SHP77 treated with DMSO at 0.1 percent for 48 hours (cell line): Measurements from ENCODE around the gene CASS4.

Experiments used
- DNase-seq: peaks from one replicate; lab custom pipeline; 2025; lab: John Stamatoyannopoulos, UW

CASS4 gene

DNA sequence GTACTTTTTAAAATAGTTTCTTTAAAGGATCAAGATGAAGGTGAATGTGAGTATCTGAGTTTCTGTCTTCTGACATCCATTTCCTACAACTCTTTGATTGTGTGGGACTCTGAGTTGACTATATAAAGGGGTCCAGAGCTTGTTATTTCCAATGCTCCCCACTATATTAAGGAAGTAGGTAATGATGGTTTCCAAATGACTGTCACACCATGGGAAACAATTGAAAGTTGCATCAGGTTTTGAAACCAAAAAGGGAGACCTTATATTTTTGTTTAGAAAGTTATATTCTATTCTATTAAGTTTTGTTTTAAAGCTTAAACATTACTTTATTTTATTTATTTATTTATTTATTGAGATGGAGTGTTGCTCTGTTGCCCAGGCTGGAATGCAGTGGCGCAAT, 11.2 kb downstream of the CASS4 start:
- DNase-seq, result no peak

DNA sequence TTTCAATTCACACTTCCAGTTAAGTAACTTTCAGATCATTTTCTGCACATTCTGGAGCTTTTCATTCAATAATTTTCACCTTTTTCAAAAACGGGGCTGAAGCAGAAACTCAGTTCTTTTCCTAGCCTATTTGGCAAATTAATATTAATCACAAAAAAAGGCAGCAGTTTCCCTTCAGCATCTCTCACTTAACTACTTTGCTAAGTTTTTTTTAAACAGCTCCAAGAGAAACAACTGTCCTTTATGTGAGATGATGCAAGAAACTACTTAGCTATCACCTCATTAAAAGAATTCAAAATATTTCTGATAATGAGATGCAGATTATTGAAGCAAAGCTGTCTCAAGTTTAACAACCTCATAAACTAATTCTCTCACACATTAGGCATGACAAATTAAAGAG, 11.8 kb downstream of the CASS4 start:
- DNase-seq, result no peak

- DNase-seq, result no peak
These were observed 12.9 kb downstream of the CASS4 start for GRCh38 chr20:56424931-56425330.

- DNase-seq, result no peak
These were observed 14.0 kb downstream of the CASS4 start for GRCh38 chr20:56426026-56426425.

GRCh38 chr20:56426926-56427325, 14.9 kb downstream of the CASS4 start:
- DNase-seq, result no peak

DNA sequence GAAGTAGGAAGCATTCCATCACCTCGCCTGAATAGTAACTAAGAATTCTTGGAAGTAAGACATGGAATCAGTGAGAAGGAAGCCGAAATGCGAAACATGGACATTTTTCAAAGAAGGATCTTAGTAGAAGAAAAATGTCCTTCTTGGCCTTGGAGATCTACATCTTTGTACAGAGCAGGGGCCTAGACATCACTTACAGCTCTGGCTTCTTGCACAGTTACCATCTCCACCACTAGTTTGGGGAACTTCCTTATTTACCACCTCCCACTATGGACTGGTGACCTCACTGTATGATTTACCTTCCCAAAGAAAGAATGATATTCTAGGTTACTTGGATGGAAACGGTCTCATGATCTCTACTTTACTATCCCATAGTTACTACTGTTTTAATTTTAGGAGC, 15.7 kb downstream of the CASS4 start:
- DNase-seq, result no peak

GRCh38 chr20:56428410-56428809, 16.4 kb downstream of the CASS4 start:
- DNase-seq, result no peak

- DNase-seq, result no peak
These were observed 16.8 kb downstream of the CASS4 start for GRCh38 chr20:56428881-56429280.

DNA sequence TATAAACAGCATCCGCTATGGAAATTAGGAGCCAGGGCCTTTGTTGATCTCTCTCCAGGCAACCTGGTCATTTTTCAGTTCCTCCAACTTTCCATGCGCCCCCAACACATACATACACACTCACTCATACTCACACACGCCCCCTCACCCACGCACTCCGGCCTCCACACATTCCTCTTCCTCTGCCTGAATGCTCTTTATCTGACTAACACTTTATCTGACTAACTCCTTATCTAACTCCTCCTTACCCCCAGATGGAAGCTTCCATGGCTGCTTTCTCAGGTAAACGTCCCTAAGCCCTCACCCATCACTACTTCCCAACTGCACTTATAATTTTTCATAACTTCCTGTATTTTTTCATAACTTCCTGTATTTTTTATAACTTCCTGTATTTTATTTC, 17.4 kb downstream of the CASS4 start:
- DNase-seq, result no peak

GRCh38 chr20:56429941-56430340, 17.9 kb downstream of the CASS4 start:
- no peak for DNase-seq

GRCh38 chr20:56430461-56430860, 18.4 kb downstream of the CASS4 start:
- no peak for DNase-seq

GRCh38 chr20:56430957-56431356, 18.9 kb downstream of the CASS4 start:
- no peak for DNase-seq

DNA sequence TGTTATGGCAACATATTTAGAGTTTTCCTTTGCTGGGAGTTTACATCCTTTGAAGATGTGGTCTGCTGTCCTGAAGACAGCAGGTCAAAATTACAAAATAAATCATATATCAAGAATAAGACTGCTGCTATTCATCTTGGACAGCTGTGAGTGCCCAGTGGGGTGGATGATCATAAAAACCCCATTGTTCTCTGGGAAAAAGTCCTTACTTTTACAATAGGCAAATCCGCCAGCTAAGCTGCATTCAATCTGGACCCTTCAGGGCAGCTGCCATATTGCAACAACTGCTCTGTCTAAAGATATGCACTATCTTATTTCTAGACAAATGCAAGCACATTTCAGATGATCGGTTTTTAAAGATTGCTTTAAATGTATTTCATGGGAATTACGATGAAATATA, 19.4 kb downstream of the CASS4 start:
- DNase-seq, result no peak

GRCh38 chr20:56433221-56433879, 21.3 kb downstream of the CASS4 start:
- DNase-seq, result no peak

- DNase-seq, result no peak
These were observed 21.8 kb downstream of the CASS4 start for GRCh38 chr20:56433880-56434255.

- DNase-seq, result no peak
These were observed 25.3 kb downstream of the CASS4 start for GRCh38 chr20:56437196-56437960.

- no peak for DNase-seq
These were observed 26.2 kb downstream of the CASS4 start for GRCh38 chr20:56438284-56438683.

GRCh38 chr20:56439771-56440291, 27.8 kb downstream of the CASS4 start:
- DNase-seq, result no peak

- no peak for DNase-seq
These were observed 28.4 kb downstream of the CASS4 start for GRCh38 chr20:56440346-56441007.

- DNase-seq, result no peak
These were observed 30.6 kb downstream of the CASS4 start for GRCh38 chr20:56442389-56443365.

DNA sequence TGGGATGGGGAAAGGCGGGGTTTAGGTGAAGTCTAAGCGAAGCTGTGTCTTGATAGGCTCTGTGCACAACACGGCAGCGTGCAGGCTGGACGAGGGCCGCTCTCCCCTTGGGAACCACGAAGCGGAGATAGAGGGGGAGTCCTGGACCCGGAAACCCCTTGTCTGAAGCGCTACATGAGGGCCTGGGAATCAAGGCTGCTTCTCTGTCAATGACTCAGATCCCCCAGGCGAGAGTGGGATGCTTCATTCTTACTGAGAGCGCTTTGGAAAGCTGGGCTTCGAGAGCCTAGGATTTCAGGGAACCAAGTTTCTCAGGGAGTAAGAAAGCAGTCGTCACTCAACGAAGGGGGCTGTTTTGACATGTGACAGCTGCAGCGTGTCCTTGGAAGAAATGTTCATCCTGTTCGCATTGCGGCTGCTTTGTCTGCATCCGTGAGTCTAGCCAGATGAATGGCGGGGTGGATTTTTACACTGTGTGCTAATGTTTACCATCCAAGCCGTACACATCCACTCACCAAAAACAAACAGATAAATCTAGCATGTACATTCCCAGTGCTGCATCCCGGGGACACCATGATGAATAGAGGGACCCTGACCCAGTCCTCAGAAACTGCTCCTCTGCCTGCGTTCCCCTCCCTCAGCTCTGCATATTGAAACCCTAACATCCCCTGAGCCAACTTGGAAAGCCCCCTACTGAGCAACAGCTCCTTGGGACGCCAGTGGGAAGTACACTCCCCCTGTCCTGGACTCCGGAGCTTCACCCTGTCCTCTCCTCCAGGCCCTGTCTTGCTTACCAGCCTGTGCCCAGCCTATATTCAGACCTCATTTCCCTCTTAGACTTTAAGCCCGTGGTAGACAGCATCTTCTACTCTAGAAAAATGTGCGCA, 31.8 kb downstream of the CASS4 start:
- DNase-seq, result no peak
